Anterior cingulate cortex (tissue), 58 donors: ENCODE results near the gene LILRB1.
"Not testable (repeated sequence)": the region's sequence is repeated elsewhere in the genome, so short reads cannot be mapped to it uniquely, and the experiment has no call there.

Experiments used
- DNase-seq, 58 donors: peaks; one replicate each; lab custom pipeline; 2025; lab: John Stamatoyannopoulos, UW

Gene LILRB1

DNA sequence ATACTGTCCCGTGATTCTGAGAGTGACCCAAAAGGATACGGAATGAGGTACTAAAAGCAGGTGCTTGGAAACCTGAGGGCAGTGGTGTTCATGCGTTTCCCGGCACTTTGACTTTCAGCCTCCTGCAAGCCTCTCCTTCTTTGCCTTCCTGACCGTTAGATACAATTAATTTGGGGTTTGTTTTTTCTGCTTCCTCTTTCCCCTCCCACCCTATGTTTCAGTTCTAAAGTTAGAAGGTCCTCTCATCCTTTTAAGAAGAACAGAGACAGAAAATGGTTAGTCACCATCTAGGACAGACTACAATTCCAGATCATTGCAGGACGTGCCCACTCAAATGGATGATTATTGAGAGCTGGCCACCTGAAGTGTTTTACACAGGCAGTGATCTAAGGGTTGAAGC lies 30.7 kb downstream of the LILRB1 start:
- no peak for DNase-seq

DNA sequence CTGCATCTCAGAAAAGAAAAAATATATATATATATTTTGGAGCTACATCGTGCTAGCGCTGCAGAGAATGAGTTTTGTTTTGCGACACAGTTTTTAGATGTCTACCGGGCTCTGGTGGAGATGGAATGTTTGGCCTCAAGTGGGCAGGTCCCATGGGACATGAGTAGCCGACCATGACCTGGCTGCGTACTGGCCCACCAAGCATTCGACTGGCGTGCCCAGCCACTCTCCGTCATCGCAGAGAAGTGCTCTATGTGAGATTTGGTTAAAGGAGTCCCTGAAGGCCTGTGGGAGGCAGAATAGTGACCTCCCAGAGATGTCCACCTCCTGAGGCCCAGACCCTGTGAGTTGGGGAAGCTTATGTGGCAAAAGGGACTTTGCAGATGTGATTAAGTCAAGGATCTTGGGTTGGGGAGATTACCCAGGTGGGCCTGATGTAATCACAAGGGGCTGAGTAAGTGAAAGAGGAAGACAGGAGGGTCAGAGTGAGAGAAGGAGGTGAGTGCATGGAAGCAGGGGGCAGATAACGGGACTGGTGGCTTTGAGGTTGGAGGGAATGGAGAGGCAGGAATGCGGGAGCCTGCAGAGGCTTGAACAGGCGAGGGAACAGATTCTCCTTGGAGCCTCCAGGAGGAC lies 31.7 kb downstream of the LILRB1 start:
- DNase-seq: no peak

DNA sequence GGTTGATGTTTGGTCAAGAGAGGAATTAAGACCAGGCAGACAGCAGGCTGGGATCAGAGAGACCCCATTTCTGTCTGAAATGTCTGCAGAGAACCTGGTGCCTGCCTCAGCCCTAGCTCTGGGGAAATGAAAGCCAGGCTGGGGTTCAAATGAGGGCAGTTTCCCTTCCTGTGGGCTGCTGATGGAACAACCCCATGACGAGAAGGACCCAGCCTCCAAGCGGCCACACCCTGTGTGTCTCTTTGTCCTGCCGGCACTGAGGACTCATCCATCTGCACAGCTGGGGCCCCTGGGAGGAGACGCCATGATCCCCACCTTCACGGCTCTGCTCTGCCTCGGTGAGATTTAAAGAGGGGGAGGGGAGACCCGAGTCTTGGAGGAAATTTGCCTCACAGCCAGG lies 32.4 kb downstream of the LILRB1 start, which contains the start of gene LILRB4:
TSS of gene LILRB4 (plus strand) at position 256 of the 400 bp plus-strand sequence. CDS start at position 305, 49 bp downstream.
- peak in 14 of 58 donors; percentile 2 to 35 (median 12) for DNase-seq

DNA sequence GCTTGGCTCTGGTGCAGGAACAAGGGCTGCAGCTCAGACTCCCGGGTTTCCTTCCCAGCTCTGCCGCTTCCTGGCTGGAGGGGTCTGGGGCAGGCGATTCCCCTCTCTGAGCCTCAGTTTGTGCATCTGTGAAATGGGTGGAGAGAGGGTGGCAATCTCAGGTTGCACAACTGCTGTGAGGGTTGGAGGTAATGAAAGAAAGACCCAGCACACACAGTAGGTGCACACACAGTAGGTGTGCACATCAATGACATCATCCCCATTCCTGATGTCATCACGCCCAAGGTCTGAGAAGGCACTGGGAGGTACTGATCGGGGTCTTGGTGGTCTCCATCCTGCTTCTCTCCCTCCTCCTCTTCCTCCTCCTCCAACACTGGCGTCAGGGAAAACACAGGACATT lies 35.2 kb downstream of the LILRB1 start:
- DNase-seq: no peak

DNA sequence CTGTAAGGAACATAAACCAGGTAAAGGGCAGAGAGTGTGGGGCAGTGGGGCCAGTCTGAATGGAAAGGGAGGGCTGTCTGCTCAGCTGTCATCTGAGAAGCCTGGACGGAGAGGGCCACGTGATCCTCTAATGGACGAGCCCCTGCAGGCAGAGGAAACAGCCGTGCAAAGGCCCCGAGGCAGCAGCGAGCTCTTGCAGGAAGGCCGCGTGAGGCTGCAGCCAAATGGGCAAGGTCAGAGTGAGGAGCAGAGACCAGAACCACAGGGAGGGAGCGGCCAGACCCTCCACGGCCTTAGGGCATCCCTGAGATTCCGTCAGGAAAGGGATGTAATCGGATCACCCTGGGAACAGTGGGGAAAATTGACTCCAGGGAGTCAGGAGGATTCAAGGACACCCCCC lies 36.9 kb downstream of the LILRB1 start:
- DNase-seq: no peak

DNA sequence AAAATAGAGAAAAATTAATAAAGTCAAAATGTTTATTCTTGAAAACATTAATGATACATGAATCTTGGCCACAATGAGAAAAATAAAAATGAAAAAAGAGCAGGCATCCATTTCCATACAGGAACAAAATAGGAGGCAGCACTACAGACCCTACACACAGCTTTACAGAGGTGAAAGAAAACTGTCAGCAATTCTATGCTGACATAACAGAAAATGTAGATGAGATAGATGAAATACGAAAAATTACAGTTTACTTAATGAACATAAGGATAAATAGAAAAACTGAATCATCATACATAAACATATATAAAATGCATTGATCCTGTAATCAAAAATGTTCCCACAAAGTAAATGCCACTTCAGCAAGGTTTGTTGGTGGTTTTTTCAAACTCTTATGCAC lies 38.1 kb downstream of the LILRB1 start:
- DNase-seq: no peak

DNA sequence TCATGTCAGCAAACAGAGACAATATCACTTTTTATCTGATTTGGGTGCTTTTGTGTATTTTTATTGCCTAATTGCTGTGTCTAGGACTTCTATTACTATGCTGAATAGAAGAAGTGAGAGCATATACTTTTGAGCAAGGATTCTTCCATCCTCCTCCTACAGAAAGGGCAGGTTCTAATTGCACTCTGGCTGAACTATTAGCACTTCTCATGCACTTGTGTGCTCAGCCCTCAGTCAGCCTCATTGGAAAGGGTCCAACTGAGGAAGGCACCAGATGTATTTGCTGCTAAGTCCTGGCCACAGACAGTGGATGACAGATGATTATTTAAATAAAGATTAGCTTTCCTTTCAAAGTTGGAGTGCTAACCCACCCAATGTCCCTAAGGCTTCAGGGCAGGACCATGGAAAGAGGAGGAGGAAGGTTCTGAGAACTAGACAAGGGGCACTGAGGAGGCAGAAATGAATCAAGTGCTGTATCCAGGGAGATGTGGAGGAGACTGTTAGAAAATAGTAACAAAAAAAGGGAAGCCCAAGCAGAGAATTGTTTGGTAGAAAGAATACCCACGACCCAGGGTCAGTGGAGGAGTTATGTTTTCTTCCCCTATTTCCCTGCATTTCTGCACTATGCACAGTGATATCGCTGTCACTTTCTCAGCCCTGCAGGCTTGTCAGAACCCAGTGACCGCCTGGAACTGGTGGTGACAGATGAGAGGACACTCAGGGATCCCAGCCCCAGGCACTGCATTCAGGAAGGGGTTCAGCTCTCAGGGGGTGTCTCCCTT lies 40.5 kb downstream of the LILRB1 start:
- no peak for DNase-seq

DNA sequence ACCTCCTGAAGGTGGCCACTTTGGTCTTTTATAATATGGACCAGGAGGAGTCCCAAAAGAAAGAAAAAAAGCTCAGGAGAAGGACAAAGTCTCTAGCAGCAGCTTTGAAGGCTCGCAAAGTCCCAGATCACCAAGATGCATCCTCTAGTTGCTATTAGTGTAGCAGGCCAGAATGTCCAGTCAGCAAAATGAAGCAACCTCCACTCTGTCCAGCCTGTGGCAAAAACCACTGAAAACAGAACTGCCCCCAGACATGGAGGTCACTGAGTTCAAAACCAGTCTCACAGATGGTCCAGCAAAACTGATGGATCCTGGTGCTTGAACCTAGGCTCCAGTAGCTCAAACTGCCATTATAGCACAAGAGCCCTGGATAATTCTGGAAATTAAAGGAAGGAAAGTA lies 42.9 kb downstream of the LILRB1 start:
- peak in 6 of 58 donors; percentile 1 to 13 (median 2) for DNase-seq

DNA sequence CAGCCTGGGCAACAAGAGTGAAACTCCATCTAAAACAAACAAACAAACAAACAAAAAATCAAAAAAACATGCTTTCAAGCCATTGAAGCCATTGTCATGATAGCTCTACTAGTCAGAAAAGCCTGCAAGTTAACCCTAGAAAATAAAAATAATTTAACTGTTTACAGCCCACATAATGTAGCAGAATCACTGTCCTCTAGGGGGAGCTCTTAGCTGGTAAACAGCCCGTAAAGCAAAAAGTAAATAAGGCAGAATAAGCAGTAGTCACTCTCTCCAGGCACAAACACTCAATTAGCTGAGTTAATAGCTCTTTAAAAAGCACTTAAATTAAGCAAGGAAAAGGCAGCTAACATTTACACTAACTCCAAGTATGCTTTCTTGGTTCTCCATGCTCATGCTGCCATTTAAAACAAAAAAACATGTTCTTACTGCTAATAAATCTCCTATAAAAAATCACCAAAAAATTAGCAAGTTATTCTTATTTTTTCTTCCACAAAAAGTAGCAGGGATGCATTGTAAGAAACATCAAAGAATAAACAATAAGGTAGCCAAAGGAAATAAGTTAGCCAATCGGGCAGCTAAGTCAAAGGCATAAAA lies 43.8 kb downstream of the LILRB1 start:
- DNase-seq: no peak

DNA sequence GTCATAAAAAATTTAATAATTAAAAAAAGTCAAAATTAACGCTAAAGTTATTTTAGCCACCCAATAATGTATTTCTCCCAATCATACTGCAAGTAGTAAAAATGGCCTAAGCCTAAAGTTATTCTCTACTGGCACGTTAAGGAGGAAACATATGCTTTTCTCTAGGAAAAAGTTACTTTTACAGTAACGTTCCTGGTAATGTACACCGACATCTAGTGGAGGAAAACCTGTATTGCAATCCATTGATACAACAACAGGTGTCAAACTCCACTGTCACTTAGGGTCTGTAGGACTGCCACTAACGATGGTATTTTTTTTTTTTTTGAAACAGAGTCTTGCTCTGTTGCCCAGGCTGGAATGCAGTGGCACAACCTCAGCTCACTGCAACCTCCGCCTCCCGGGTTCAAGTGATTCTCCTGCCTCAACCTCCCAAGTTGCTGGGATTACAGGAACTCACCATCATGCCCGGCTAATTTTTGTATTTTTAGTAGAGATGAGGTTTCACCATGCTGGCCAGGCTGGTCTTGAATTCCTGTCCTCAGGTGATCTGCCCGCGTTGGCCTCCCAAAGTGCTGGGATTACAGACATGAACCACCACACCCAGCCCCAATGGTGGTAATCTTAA lies 46.0 kb downstream of the LILRB1 start:
- not testable (repeated sequence) for DNase-seq

DNA sequence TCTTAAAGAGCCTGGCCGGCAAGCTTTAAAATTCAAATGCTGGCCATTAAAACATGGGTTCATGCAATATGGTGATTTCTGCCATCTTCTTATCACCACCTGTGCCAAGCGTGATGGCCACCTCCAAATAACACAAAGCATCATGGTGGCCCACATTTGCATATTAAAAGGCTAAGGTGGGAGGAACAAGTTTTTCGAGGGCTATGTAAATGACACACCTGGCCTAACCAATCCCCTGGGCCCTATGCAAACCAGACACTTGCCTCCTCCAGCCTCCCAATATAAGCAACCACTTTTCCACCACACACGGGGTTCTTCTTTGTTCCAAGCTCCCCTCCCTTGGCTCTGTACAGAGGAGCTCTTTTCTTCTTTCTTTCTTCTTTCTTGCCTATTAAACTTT lies 46.9 kb downstream of the LILRB1 start:
- DNase-seq: no peak

DNA sequence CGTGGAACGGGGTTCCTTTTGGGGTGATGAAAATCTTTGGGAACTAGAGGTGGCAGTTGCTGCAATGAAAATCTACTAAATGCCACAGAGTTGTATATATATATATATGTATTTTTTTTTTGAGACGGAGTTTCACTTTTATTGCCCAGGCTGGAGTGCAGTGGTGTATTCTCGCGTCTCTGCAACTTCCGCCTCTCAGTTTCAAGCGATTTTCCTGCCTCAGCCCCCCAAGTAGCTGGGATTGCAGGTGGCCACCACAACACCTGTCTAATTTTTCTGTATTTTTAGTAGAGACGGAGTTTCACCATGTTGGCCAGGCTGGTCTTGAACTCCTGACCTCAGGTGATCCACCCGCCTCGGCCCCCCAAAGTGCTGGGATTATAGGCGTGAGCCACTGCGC lies 51.3 kb downstream of the LILRB1 start:
- DNase-seq: not testable (repeated sequence)

DNA sequence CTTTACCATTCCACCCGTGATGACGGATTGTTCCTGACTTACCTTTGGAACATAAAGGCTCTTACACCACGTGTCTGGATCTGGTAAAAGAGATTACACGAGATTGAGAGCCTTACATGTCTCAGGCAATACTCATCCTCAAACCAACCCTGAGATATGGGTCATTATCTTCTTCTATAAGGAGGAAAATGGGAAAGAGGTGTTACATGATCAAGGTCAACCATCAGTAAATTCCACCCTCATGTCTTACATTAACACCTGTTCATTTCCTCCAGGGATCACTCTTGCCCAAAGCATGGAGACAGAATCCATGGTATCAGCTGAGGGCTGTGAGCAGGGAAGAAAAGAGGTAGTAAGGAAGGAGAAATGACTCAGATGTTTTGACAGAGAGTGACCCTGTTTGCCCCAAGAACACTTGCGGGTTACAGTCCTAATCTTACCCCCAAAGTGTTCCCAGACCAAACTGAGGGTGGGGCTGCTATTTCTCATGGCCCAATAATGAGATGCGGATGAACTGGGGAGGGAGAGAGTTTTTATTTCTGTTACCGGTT lies 52.1 kb downstream of the LILRB1 start:
- no peak for DNase-seq

DNA sequence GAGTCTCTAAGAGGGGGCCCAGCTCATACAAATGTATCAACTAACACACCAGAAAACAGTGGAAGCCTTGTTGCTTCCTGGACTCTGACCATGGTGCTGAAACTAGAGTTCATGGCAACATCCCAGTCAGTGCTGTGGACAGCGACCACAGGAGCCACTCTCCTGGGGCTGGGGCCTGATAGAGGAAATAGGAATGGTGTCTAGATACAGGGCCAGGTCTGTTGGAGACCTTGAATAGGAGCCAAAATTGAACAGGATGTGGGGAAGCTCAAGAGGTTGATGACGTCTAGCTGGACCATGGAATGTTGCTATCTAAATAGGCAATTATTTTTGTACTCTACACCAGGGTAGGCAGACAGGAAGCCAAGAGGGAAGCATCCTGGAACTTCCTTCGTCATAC lies 54.2 kb downstream of the LILRB1 start:
- DNase-seq: no peak
